Measurements from ENCODE around the gene XDH.

The XDH gene

GRCh38 chr2:31287654-31288053 lies 126.9 kb downstream of the XDH start:
- Histone ChIP-seq H3K36me3 (replicated peaks; ENCODE audit: insufficient read depth, low read length) (no peaks in the 10 kb centered on the region), H3K4me3 (ENCODE audit: low read length) (no peak overlapping the region), H3K9me3 (replicated peaks; ENCODE audit: insufficient read depth, low read length) (no peaks in the 10 kb centered on the region), H3K79me2 (ENCODE audit: low read length) (no peaks in the 10 kb centered on the region), H3K9ac (ENCODE audit: low read length) (no peak overlapping the region), H4K20me1 (ENCODE audit: insufficient read depth, low read length) (no peaks in the 10 kb centered on the region), H3K4me2 (ENCODE audit: low read depth, low read length) (no peak overlapping the region), H3K4me1 (ENCODE audit: low read length) (no peaks in the 10 kb centered on the region), H3F3A (ENCODE audit: insufficient read depth, low read length) (no peaks in the 10 kb centered on the region), H3K27ac (ENCODE audit: low read length) (no peak overlapping the region), H2AFZ (ENCODE audit: low read length) (no peak overlapping the region), H3K9me2 (replicated peaks; ENCODE audit: insufficient read depth, low read length) (no peaks in the 10 kb centered on the region), H3K27me3 (replicated peaks; ENCODE audit: insufficient read depth, low read length) (no peaks in the 10 kb centered on the region)
- TF ChIP-seq CTCF (IDR thresholded peaks at IDR 0.05; ENCODE audit: low read length) (no peak), EZH2 (optimal IDR thresholded peaks at IDR 0.05; ENCODE audit: low read depth, low read length) (no peak), EZH2phosphoT487 (IDR thresholded peaks at IDR 0.05; ENCODE audit: low read length) (no peak)
- no peak for DNase-seq

GRCh38 chr2:31286961-31287550 lies 127.5 kb downstream of the XDH start:
- DNase-seq: no peak
- no peak overlapping the region for H3K9ac ChIP-seq (ENCODE audit: low read length)
- H2AFZ ChIP-seq (ENCODE audit: low read length): no peak overlapping the region
- no peaks in the 10 kb centered on the region for H3K4me1 ChIP-seq (ENCODE audit: low read length)
- H3F3A ChIP-seq (ENCODE audit: insufficient read depth, low read length): no peaks in the 10 kb centered on the region
- H3K27ac ChIP-seq (ENCODE audit: low read length): no peak overlapping the region
- H3K9me3 ChIP-seq (replicated peaks; ENCODE audit: insufficient read depth, low read length): no peaks in the 10 kb centered on the region
- no peak overlapping the region for H3K4me3 ChIP-seq (ENCODE audit: low read length)
- no peaks in the 10 kb centered on the region for H3K9me2 ChIP-seq (replicated peaks; ENCODE audit: insufficient read depth, low read length)
- H4K20me1 ChIP-seq (ENCODE audit: insufficient read depth, low read length): no peaks in the 10 kb centered on the region
- H3K27me3 ChIP-seq (replicated peaks; ENCODE audit: insufficient read depth, low read length): no peaks in the 10 kb centered on the region
- no peaks in the 10 kb centered on the region for H3K36me3 ChIP-seq (replicated peaks; ENCODE audit: insufficient read depth, low read length)
- H3K4me2 ChIP-seq (ENCODE audit: low read depth, low read length): no peak overlapping the region
- no peaks in the 10 kb centered on the region for H3K79me2 ChIP-seq (ENCODE audit: low read length)
- TF ChIP-seq EZH2 (optimal IDR thresholded peaks at IDR 0.05; ENCODE audit: low read depth, low read length) (no peak), CTCF (IDR thresholded peaks at IDR 0.05; ENCODE audit: low read length) (no peak), EZH2phosphoT487 (IDR thresholded peaks at IDR 0.05; ENCODE audit: low read length) (no peak)

GRCh38 chr2:31286230-31286629 lies 128.3 kb downstream of the XDH start:
- no peaks in the 10 kb centered on the region for H3F3A ChIP-seq (ENCODE audit: insufficient read depth, low read length)
- TF ChIP-seq CTCF (IDR thresholded peaks at IDR 0.05; ENCODE audit: low read length) (no peak), EZH2phosphoT487 (IDR thresholded peaks at IDR 0.05; ENCODE audit: low read length) (no peak), EZH2 (optimal IDR thresholded peaks at IDR 0.05; ENCODE audit: low read depth, low read length) (no peak)
- no peak overlapping the region for H3K9ac ChIP-seq (ENCODE audit: low read length)
- no peaks in the 10 kb centered on the region for H3K79me2 ChIP-seq (ENCODE audit: low read length)
- H3K36me3 ChIP-seq (replicated peaks; ENCODE audit: insufficient read depth, low read length): no peaks in the 10 kb centered on the region
- H4K20me1 ChIP-seq (ENCODE audit: insufficient read depth, low read length): no peaks in the 10 kb centered on the region
- DNase-seq: no peak
- no peak overlapping the region for H3K4me2 ChIP-seq (ENCODE audit: low read depth, low read length)
- no peak overlapping the region for H2AFZ ChIP-seq (ENCODE audit: low read length)
- H3K27ac ChIP-seq (ENCODE audit: low read length): no peak overlapping the region
- no peaks in the 10 kb centered on the region for H3K9me2 ChIP-seq (replicated peaks; ENCODE audit: insufficient read depth, low read length)
- no peak overlapping the region for H3K4me3 ChIP-seq (ENCODE audit: low read length)
- H3K9me3 ChIP-seq (replicated peaks; ENCODE audit: insufficient read depth, low read length): no peaks in the 10 kb centered on the region
- no peaks in the 10 kb centered on the region for H3K27me3 ChIP-seq (replicated peaks; ENCODE audit: insufficient read depth, low read length)
- H3K4me1 ChIP-seq (ENCODE audit: low read length): no peaks in the 10 kb centered on the region

All from MM.1S (cell line).